HEK293 (cell line): ENCODE results near the gene CAMP.

Experiments used
- CTCF ChIA-PET: fragments of 350-600 bp; formaldehyde crosslinking; extraction: SDS; loops from one replicate; lab custom pipeline; 2021; ENCODE audit warnings: antibody characterized with exemption; lab: Yijun Ruan, JAX
- POLR2A ChIA-PET: fragments of 300-600 bp; formaldehyde crosslinking; extraction: SDS; loops from one replicate; lab custom pipeline; 2020; ENCODE audit warnings: antibody characterized with exemption, inconsistent platforms; lab: Yijun Ruan, JAX
- H3K27ac ChIP-seq: fragments of 200-500 bp; sonication (Bioruptor generic); 2 replicates; pipeline ENCODE4 v1.5.1; 2014; ENCODE audit warnings: low read depth, low read length, control low read depth, inconsistent platforms; ENCODE audit errors: extremely low read depth
- H3K36me3 ChIP-seq, 2 experiments: fragments of 200-500 bp in 1 of 2; sonication (Bioruptor generic) in 1 of 2; 1 replicate in 1 of 2; 2 replicates in 1 of 2; pipeline ENCODE4 v1.5.1; 2014 to 2017; ENCODE audit warnings: inconsistent platforms in 2 of 2, low read length in 2 of 2; ENCODE audit not compliant: control insufficient read depth in 2 of 2, insufficient read depth in 1 of 2
- H3K4me1 ChIP-seq: fragments of 200-500 bp; sonication (Bioruptor generic); 2 replicates; pipeline ENCODE4 v1.5.1; 2014; ENCODE audit warnings: mild to moderate bottlenecking, low read length, inconsistent platforms; ENCODE audit not compliant: control insufficient read depth, insufficient read depth
- H3K4me3 ChIP-seq: 2 replicates; pipeline ENCODE4 v1.5.1; 2011; ENCODE audit warnings: low read depth, mild to moderate bottlenecking, control low read depth, low read length, moderate library complexity
- H3K9me3 ChIP-seq: fragments of 200-500 bp; sonication (Bioruptor generic); 2 replicates; pipeline ENCODE4 v1.5.1; 2014; ENCODE audit warnings: low read depth, low read length, inconsistent platforms; ENCODE audit not compliant: control insufficient read depth, insufficient read depth
- SETDB1 ChIP-seq: IDR thresholded peaks from one replicate; pipeline ENCODE4 v1.6.1; 2017; ENCODE audit warnings: mild to moderate bottlenecking, low read length, moderate library complexity, mixed read lengths; ENCODE audit not compliant: insufficient read length
- ZBTB20 ChIP-seq: fragments of 450-650 bp; formaldehyde crosslinking; IDR thresholded peaks from 2 replicates; pipeline ENCODE4 v1.5.1; 2016; ENCODE audit warnings: missing biosample characterization, missing genetic modification characterization
- ZNF157 ChIP-seq: fragments of 450-650 bp; formaldehyde crosslinking; IDR thresholded peaks from 2 replicates; pipeline ENCODE4 v1.5.1; 2016; ENCODE audit warnings: missing biosample characterization, missing genetic modification characterization
- ZNF175 ChIP-seq: fragments of 450-650 bp; formaldehyde crosslinking; IDR thresholded peaks from 2 replicates; pipeline ENCODE4 v1.5.1; 2016; ENCODE audit warnings: missing biosample characterization, missing genetic modification characterization
- ZNF514 ChIP-seq: fragments of 450-650 bp; formaldehyde crosslinking; IDR thresholded peaks from 2 replicates; pipeline ENCODE4 v1.5.1; 2016; ENCODE audit warnings: missing biosample characterization, missing genetic modification characterization
- ZNF76 ChIP-seq: fragments of 450-650 bp; formaldehyde crosslinking; IDR thresholded peaks from 2 replicates; pipeline ENCODE4; 2016; ENCODE audit warnings: low read depth, missing biosample characterization, missing genetic modification characterization, borderline replicate concordance
- ZNF791 ChIP-seq: fragments of 450-650 bp; formaldehyde crosslinking; IDR thresholded peaks from 2 replicates; pipeline ENCODE4 v1.5.1; 2016; ENCODE audit warnings: missing biosample characterization, missing genetic modification characterization

CAMP gene

DNA sequence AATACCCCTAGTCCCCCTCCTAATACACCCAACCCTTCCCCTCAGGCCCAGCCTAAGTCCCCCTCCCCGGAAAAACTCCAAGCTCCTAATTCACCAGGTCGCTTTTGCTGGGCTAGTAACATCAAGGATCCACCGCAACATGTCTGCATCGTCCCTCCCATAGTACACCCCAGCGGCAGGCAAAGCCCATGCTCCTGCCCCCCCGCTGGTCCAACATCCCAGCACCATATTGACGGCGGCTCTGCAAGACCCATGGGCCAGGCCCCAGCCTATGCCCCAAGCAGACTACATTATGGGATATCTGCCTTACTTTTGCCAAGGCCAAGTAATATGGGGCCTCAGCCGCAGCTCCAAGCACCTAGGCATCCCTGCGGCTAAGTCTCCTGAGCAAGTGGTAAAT, 51.2 kb downstream of the CAMP start:
- Histone ChIP-seq H3K27ac (no peak overlapping the region), H3K9me3 (no peaks in the 10 kb centered on the region), H3K4me1 (no peaks in the 10 kb centered on the region), H3K36me3 (peaks cover 0 to 21% of the 10 kb centered on the region in 2 experiments; a peak in 1 of 3 replicates), H3K4me3 (no peak overlapping the region)
- ChIA-PET POLR2A (interaction anchor here (0.6 kb wide), 1 partner anchor 412 kb away, joined by 9 read pairs; no protein-coding TSS in a partner anchor), CTCF (interaction anchor here (0.6 to 7.6 kb wide), 11 partner anchors 9 to 409 kb away, joined by 3 to 97 read pairs (median 3); no protein-coding TSS in a partner anchor)
- TF ChIP-seq ZBTB20 (tag by site-specific recombination) (no peak), ZNF76 (no peak), ZNF157 (no peak), ZNF791 (no peak), ZNF175 (tag by site-specific recombination) (no peak), ZNF514 (tag by site-specific recombination) (no peak), SETDB1 (no peak)
- TF ChIP-seq, all 188 proteins: peak for 0
